Prostate gland (tissue), 2 donors: ENCODE results near the gene TPO. TPM values are rescaled to one million over a fixed set of nuclear protein-coding genes. Genes with fewer than 3 reads are reported as not detected.
"Not testable (repeated sequence)": the region's sequence is repeated elsewhere in the genome, so short reads cannot be mapped to it uniquely, and the experiment has no call there.

Experiments used
- DNase-seq: peaks from one replicate; pipeline ENCODE4 v3.0.0-alpha.2; 2019; ENCODE audit warnings: low spot score
- H3K27ac ChIP-seq, 2 donors: fragments of 200-600 bp; sonication (generic); 2 replicates each; pipeline ENCODE4 v1.5.1; 2017 to 2019
- H3K27me3 ChIP-seq: fragments of 200-600 bp; sonication (generic); replicated peaks from 2 replicates; pipeline ENCODE4 v1.5.1; 2019; ENCODE audit not compliant: insufficient read depth
- H3K36me3 ChIP-seq, 2 donors: fragments of 200-600 bp; sonication (generic); 1 replicate in 1 of 2; 2 replicates in 1 of 2; pipeline versions ENCODE4 v1.5.1 to v1.8.1; 2017 to 2019
- H3K4me1 ChIP-seq: fragments of 200-600 bp; sonication (generic); replicated peaks from 2 replicates; pipeline ENCODE4 v1.5.1; 2019
- H3K4me3 ChIP-seq, 2 donors: fragments of 200-600 bp; sonication (generic); 2 replicates each; pipeline ENCODE4 v1.5.1; 2017 to 2019
- H3K9me3 ChIP-seq: fragments of 200-600 bp; sonication (generic); 2 replicates; pipeline ENCODE4 v1.5.1; 2017
- CTCF ChIP-seq, 4 experiments: fragments of 200-600 bp in 2 of 4; fragments of 450-650 bp in 2 of 4; sonication (generic) in 2 of 4; IDR thresholded peaks; 1 replicate in 3 of 4; 2 replicates in 1 of 4; pipeline ENCODE4 v1.5.1; 2016 to 2019; ENCODE audit warnings: antibody characterized with exemption in 4 of 4, mild to moderate bottlenecking in 2 of 4, moderate library complexity in 2 of 4
- POLR2A ChIP-seq: fragments of 450-650 bp; IDR thresholded peaks from one replicate; pipeline ENCODE4 v1.6.1; 2016; ENCODE audit warnings: antibody characterized with exemption, mild to moderate bottlenecking
- POLR2AphosphoS5 ChIP-seq: sonication (generic); formaldehyde crosslinking; IDR thresholded peaks from one replicate; pipeline ENCODE4 v1.6.1; 2017; ENCODE audit warnings: antibody characterized with exemption
- WGBS: methylation state at CpG from one replicate; pipeline ENCODE4 v1.1.5; 2018; 5-methylcytosine and 5-hydroxymethylcytosine counted together
- intact Hi-C: fragments of 100-400 bp; cut with DNase I; formaldehyde crosslinking; loops from one replicate; pipeline ENCODE4 v1.14.2; 2022
- total RNA-seq, 2 donors: library from RNA; depleted of rRNA; stranded (reverse); fragments of >200 nt; gene quantifications; one replicate each; pipeline ENCODE4 v1.1.0, GENCODE V29; 2016

The TPO gene
- total RNA-seq, 2 donors from 2014 or later = 0.82 to 1.4 TPM

GRCh38 chr2:1563084-1563857, 150.0 kb downstream of the TPO start:
- Histone ChIP-seq H3K27me3 (no peaks in the 10 kb centered on the region), H3K27ac (no peak overlapping the region), H3K36me3 (no peaks in the 10 kb centered on the region), H3K9me3 (no peaks in the 10 kb centered on the region), H3K4me3 (no peak overlapping the region), H3K4me1 (no peaks in the 10 kb centered on the region)
- no peak for DNase-seq
- WGBS = 88% methylated on average over 32 of the region's 32 CpGs
- intact Hi-C loops = no loop called here
- TF ChIP-seq POLR2A (no peak), POLR2AphosphoS5 (no peak), CTCF (IDR thresholded peaks at IDR 0.05) (no peak)

GRCh38 chr2:1563943-1564891, 151.0 kb downstream of the TPO start:
- no peak for DNase-seq
- WGBS = 83% methylated on average over 23 of the region's 23 CpGs
- no peak overlapping the region for H3K27ac ChIP-seq
- H3K4me1 ChIP-seq = no peaks in the 10 kb centered on the region
- H3K4me3 ChIP-seq = no peak overlapping the region
- intact Hi-C loops = no loop called here
- H3K36me3 ChIP-seq = no peaks in the 10 kb centered on the region
- no peaks in the 10 kb centered on the region for H3K27me3 ChIP-seq
- TF ChIP-seq POLR2AphosphoS5 = no peak
- TF ChIP-seq POLR2A = no peak
- no peak for TF ChIP-seq CTCF (IDR thresholded peaks at IDR 0.05)
- no peaks in the 10 kb centered on the region for H3K9me3 ChIP-seq

- no peaks in the 10 kb centered on the region for H3K9me3 ChIP-seq
- H3K4me1 ChIP-seq = no peaks in the 10 kb centered on the region
- intact Hi-C loops = no loop called here
- H3K27ac ChIP-seq = no peak overlapping the region
- H3K4me3 ChIP-seq = no peak overlapping the region
- H3K36me3 ChIP-seq = no peaks in the 10 kb centered on the region
- TF ChIP-seq POLR2AphosphoS5 (no peak), CTCF (IDR thresholded peaks at IDR 0.05) (no peak), POLR2A (no peak)
- WGBS = 95% methylated on average over 34 of the region's 34 CpGs
- H3K27me3 ChIP-seq = no peaks in the 10 kb centered on the region
- no peak for DNase-seq
These were observed 154.5 kb downstream of the TPO start for GRCh38 chr2:1567556-1568344.

GRCh38 chr2:1568345-1568668, 155.0 kb downstream of the TPO start:
- H3K4me3 ChIP-seq, H3K9me3 ChIP-seq, H3K36me3 ChIP-seq, H3K27ac ChIP-seq, H3K4me1 ChIP-seq, DNase-seq, H3K27me3 ChIP-seq, intact Hi-C loops: not testable (repeated sequence)
- WGBS = 96% methylated on average over 39 of the region's 39 CpGs

- H3K4me1 ChIP-seq = no peaks in the 10 kb centered on the region
- H3K9me3 ChIP-seq = no peaks in the 10 kb centered on the region
- intact Hi-C loops = no loop called here
- no peak overlapping the region for H3K27ac ChIP-seq
- H3K36me3 ChIP-seq = no peaks in the 10 kb centered on the region
- no peak overlapping the region for H3K4me3 ChIP-seq
- TF ChIP-seq CTCF (IDR thresholded peaks at IDR 0.05) = no peak
- TF ChIP-seq POLR2A = no peak
- no peak for TF ChIP-seq POLR2AphosphoS5
- DNase-seq = no peak
- no peaks in the 10 kb centered on the region for H3K27me3 ChIP-seq
- 80% methylated on average over 10 of the region's 10 CpGs for WGBS
These were observed 156.7 kb downstream of the TPO start for GRCh38 chr2:1569879-1570450.
